RWPE2 (cell line): ENCODE data around the gene SCYL1.

Experiments
- ATAC-seq: fragments of 200-7000 bp; cut with Tn5 transposase; 3 replicates; pipeline ENCODE4 v1.9.1; 2021; ENCODE audit warnings: low read depth
- DNase-seq: peaks from one replicate; pipeline ENCODE4 v3.0.0-alpha.2; 2020; ENCODE audit warnings: low spot score
- H3K27ac ChIP-seq: fragments of 450-650 bp; 2 replicates; pipeline ENCODE4 v1.5.1; 2017; ENCODE audit warnings: mild to moderate bottlenecking; ENCODE audit not compliant: poor library complexity, severe bottlenecking
- H3K27me3 ChIP-seq: fragments of 250-450 bp; sonication (Bioruptor Pico); 2 replicates; pipeline ENCODE4 v1.5.1; 2021; ENCODE audit warnings: mild to moderate bottlenecking, moderate library complexity; ENCODE audit not compliant: insufficient read depth, poor library complexity, severe bottlenecking
- H3K36me3 ChIP-seq: fragments of 250-450 bp; sonication (Bioruptor Pico); 2 replicates; pipeline ENCODE4 v1.5.1; 2020; ENCODE audit warnings: low read depth, mild to moderate bottlenecking, moderate library complexity
- H3K4me1 ChIP-seq: fragments of 250-450 bp; sonication (Bioruptor Pico); 2 replicates; pipeline ENCODE4 v1.5.1; 2021; ENCODE audit warnings: mild to moderate bottlenecking, moderate library complexity; ENCODE audit not compliant: insufficient read depth, poor library complexity, severe bottlenecking
- H3K4me3 ChIP-seq: fragments of 250-450 bp; sonication (Bioruptor Pico); 2 replicates; pipeline ENCODE4 v1.5.1; 2021; ENCODE audit warnings: mild to moderate bottlenecking, moderate library complexity; ENCODE audit not compliant: severe bottlenecking
- H3K9me3 ChIP-seq: fragments of 250-450 bp; sonication (Bioruptor Pico); 2 replicates; pipeline ENCODE4 v1.5.1; 2021; ENCODE audit warnings: mild to moderate bottlenecking, moderate library complexity; ENCODE audit not compliant: severe bottlenecking
- TF ChIP-seq, protein P1 (sequence below): fragments of 450-650 bp; IDR thresholded peaks from one replicate; pipeline ENCODE4 v1.5.1; 2017; ENCODE audit warnings: mild to moderate bottlenecking, moderate library complexity; ENCODE audit not compliant: poor library complexity, severe bottlenecking

Gene SCYL1

DNA sequence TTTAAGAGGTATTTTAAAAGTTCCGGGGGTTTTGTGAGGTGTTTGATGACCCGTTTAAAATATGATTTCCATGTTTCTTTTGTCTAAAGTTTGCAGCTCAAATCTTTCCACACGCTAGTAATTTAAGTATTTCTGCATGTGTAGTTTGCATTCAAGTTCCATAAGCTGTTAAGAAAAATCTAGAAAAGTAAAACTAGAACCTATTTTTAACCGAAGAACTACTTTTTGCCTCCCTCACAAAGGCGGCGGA lies 26.2 kb upstream of the SCYL1 start:
- H3K9me3 ChIP-seq, result no peaks in the 10 kb centered on the region
- H3K27me3 ChIP-seq, result no peaks in the 10 kb centered on the region
- TF ChIP-seq, protein P1, sequence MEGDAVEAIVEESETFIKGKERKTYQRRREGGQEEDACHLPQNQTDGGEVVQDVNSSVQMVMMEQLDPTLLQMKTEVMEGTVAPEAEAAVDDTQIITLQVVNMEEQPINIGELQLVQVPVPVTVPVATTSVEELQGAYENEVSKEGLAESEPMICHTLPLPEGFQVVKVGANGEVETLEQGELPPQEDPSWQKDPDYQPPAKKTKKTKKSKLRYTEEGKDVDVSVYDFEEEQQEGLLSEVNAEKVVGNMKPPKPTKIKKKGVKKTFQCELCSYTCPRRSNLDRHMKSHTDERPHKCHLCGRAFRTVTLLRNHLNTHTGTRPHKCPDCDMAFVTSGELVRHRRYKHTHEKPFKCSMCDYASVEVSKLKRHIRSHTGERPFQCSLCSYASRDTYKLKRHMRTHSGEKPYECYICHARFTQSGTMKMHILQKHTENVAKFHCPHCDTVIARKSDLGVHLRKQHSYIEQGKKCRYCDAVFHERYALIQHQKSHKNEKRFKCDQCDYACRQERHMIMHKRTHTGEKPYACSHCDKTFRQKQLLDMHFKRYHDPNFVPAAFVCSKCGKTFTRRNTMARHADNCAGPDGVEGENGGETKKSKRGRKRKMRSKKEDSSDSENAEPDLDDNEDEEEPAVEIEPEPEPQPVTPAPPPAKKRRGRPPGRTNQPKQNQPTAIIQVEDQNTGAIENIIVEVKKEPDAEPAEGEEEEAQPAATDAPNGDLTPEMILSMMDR, result no peak
- H3K27ac ChIP-seq, result peak overlapping the region; percentile 99
- no peak for DNase-seq
- no peak for ATAC-seq
- peaks cover 48% of the 10 kb centered on the region for H3K36me3 ChIP-seq
- peak overlapping the region; percentile 70 for H3K4me3 ChIP-seq
- peaks cover 24% of the 10 kb centered on the region for H3K4me1 ChIP-seq

DNA sequence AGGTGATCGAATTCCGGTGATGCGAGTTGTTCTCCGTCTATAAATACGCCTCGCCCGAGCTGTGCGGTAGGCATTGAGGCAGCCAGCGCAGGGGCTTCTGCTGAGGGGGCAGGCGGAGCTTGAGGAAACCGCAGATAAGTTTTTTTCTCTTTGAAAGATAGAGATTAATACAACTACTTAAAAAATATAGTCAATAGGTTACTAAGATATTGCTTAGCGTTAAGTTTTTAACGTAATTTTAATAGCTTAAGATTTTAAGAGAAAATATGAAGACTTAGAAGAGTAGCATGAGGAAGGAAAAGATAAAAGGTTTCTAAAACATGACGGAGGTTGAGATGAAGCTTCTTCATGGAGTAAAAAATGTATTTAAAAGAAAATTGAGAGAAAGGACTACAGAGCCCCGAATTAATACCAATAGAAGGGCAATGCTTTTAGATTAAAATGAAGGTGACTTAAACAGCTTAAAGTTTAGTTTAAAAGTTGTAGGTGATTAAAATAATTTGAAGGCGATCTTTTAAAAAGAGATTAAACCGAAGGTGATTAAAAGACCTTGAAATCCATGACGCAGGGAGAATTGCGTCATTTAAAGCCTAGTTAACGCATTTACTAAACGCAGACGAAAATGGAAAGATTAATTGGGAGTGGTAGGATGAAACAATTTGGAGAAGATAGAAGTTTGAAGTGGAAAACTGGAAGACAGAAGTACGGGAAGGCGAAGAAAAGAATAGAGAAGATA lies 25.7 kb upstream of the SCYL1 start, which contains the start of gene MALAT1:
MALAT1 (plus strand) TSS at position 69 of the 736 bp plus-strand sequence.
- TF ChIP-seq, protein P1, result no peak
- Histone ChIP-seq H3K4me3 (peak within 1 kb of the TSS; percentile 70), H3K36me3 (peaks cover 53% of the 10 kb centered on the region), H3K9me3 (no peaks in the 10 kb centered on the region), H3K27ac (peak within 1 kb of the TSS; percentile 99), H3K4me1 (peaks cover 22% of the 10 kb centered on the region), H3K27me3 (no peaks in the 10 kb centered on the region)
- ATAC-seq, result no peak
- DNase-seq, result peak; percentile 86

DNA sequence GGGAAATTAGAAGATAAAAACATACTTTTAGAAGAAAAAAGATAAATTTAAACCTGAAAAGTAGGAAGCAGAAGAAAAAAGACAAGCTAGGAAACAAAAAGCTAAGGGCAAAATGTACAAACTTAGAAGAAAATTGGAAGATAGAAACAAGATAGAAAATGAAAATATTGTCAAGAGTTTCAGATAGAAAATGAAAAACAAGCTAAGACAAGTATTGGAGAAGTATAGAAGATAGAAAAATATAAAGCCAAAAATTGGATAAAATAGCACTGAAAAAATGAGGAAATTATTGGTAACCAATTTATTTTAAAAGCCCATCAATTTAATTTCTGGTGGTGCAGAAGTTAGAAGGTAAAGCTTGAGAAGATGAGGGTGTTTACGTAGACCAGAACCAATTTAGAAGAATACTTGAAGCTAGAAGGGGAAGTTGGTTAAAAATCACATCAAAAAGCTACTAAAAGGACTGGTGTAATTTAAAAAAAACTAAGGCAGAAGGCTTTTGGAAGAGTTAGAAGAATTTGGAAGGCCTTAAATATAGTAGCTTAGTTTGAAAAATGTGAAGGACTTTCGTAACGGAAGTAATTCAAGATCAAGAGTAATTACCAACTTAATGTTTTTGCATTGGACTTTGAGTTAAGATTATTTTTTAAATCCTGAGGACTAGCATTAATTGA lies 25.0 kb upstream of the SCYL1 start:
- peaks cover 60% of the 10 kb centered on the region for H3K36me3 ChIP-seq
- H3K27me3 ChIP-seq, result no peaks in the 10 kb centered on the region
- DNase-seq (no peak), ATAC-seq (no peak)
- H3K4me1 ChIP-seq, result peaks cover 16% of the 10 kb centered on the region
- H3K9me3 ChIP-seq, result no peaks in the 10 kb centered on the region
- peak overlapping the region; percentile 70 for H3K4me3 ChIP-seq
- H3K27ac ChIP-seq, result peak overlapping the region; percentile 99
- TF ChIP-seq, protein P1, result no peak

DNA sequence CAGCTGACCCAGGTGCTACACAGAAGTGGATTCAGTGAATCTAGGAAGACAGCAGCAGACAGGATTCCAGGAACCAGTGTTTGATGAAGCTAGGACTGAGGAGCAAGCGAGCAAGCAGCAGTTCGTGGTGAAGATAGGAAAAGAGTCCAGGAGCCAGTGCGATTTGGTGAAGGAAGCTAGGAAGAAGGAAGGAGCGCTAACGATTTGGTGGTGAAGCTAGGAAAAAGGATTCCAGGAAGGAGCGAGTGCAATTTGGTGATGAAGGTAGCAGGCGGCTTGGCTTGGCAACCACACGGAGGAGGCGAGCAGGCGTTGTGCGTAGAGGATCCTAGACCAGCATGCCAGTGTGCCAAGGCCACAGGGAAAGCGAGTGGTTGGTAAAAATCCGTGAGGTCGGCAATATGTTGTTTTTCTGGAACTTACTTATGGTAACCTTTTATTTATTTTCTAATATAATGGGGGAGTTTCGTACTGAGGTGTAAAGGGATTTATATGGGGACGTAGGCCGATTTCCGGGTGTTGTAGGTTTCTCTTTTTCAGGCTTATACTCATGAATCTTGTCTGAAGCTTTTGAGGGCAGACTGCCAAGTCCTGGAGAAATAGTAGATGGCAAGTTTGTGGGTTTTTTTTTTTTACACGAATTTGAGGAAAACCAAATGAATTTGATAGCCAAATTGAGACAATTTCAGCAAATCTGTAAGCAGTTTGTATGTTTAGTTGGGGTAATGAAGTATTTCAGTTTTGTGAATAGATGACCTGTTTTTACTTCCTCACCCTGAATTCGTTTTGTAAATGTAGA lies 24.3 kb upstream of the SCYL1 start:
- Histone ChIP-seq H3K4me3 (peak overlapping the region; percentile 70), H3K4me1 (peaks cover 16% of the 10 kb centered on the region), H3K9me3 (no peaks in the 10 kb centered on the region), H3K36me3 (peaks cover 67% of the 10 kb centered on the region), H3K27me3 (no peaks in the 10 kb centered on the region), H3K27ac (peak overlapping the region; percentile 99)
- TF ChIP-seq, protein P1, result no peak
- ATAC-seq (no peak), DNase-seq (no peak)
